Activated naive CD8-positive, alpha-beta T cell (primary cell): ENCODE data around the gene AOPEP.
"Not testable (repeated sequence)": the region's sequence is repeated elsewhere in the genome, so short reads cannot be mapped to it uniquely, and the experiment has no call there.

Experiments used
- H3K27ac Mint-ChIP-seq: one replicate; pipeline ENCODE4 v1.8.0; 2021; ENCODE audit warnings: mixed read lengths
- H3K27me3 Mint-ChIP-seq: one replicate; pipeline ENCODE4 v1.8.0; 2021; ENCODE audit warnings: mixed read lengths
- H3K36me3 Mint-ChIP-seq: one replicate; pipeline ENCODE4 v1.8.0; 2021; ENCODE audit warnings: mixed read lengths
- H3K4me1 Mint-ChIP-seq: one replicate; pipeline ENCODE4 v1.8.0; 2021; ENCODE audit warnings: low read depth, mixed read lengths
- H3K4me3 Mint-ChIP-seq: one replicate; pipeline ENCODE4 v1.8.0; 2021; ENCODE audit warnings: mild to moderate bottlenecking, mixed read lengths
- H3K9me3 Mint-ChIP-seq: one replicate; pipeline ENCODE4 v1.8.0; 2021; ENCODE audit warnings: low read depth, mixed read lengths

The AOPEP gene

GRCh38 chr9:94937214-94937903 lies 210.9 kb downstream of the AOPEP start:
- Mint-ChIP-seq H3K4me3 (no peak overlapping the region), H3K27me3 (no peaks in the 10 kb centered on the region), H3K9me3 (no peaks in the 10 kb centered on the region), H3K4me1 (no peaks in the 10 kb centered on the region), H3K27ac (no peak overlapping the region), H3K36me3 (peaks cover 10% of the 10 kb centered on the region)

DNA sequence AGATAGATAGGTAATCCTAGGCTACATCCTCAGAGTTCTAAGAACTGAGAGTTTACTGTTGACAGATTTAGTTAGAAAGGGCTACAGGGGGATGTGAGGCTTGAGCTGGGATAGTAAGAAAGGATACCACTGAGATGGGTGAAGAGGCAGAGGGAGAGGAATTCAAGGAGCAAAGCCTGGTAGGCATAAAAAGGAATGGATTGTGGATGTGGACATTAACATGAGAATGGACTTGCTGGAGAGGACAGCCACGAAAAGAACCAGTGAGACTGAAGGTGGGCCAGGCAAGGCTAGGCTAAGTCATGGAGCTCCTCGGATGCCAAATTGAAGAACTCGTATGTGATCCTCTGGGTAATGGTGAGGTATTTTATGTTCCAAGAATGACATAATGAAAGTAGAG lies 211.9 kb downstream of the AOPEP start:
- Mint-ChIP-seq H3K36me3 (peaks cover 12% of the 10 kb centered on the region), H3K4me1 (no peaks in the 10 kb centered on the region), H3K9me3 (no peaks in the 10 kb centered on the region), H3K4me3 (no peak overlapping the region), H3K27ac (no peak overlapping the region), H3K27me3 (no peaks in the 10 kb centered on the region)

DNA sequence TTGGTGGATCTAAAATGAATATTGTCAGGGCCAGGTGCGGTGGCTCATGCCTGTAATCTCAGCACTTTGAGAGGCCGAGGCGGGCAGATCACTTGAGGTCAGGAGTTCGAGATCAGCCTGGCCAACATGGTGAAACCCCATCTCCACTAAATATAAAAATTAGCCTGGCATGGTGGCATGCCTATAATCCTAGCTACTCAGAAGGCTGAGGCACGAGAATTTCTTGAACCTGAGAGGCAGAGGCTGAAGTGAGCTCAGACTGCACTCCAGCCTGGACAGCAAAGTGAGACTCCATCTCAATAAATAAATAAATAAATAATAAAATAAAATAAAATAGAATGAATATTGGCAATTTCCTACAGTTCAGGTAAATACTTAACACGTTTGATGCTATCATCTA lies 213.8 kb downstream of the AOPEP start:
- H3K4me1 Mint-ChIP-seq: not testable (repeated sequence)

DNA sequence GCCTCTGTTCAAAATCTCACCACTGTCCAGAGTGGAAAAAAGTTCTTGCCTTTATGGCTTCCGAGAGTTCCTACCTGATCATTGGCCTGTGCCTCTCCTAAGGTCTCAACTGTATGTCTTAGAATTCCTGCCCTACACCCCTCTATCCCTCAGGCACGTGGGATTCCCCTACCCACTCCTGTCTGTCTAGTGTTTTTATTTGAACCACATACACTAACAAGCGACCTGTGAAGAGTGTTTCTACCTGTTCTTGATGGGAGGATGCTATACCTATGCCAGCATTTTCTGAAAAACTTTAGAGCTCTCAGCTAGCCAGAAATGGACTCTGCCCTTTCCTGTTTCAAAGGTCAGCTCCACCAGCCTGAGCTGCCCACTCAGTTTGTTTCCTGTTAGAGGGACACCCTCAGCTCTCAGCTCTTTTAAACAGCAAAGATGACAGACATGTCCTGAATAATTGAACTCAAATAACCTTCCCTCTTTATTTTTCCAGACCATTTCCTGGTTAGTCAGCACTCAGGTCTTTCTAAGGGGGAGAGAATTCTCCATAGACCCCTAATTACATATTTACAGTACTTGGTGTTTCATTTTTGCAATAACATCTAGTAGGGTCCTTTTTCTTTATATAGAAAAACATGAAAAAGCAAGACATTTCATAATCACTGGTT lies 214.8 kb downstream of the AOPEP start:
- H3K36me3 Mint-ChIP-seq: peaks cover 10% of the 10 kb centered on the region
- no peaks in the 10 kb centered on the region for H3K27me3 Mint-ChIP-seq
- no peaks in the 10 kb centered on the region for H3K9me3 Mint-ChIP-seq
- H3K4me1 Mint-ChIP-seq: no peaks in the 10 kb centered on the region
- no peak overlapping the region for H3K27ac Mint-ChIP-seq
- H3K4me3 Mint-ChIP-seq: no peak overlapping the region

More for the DNA sequence above, 213.8 kb downstream of the AOPEP start:
- H3K27ac Mint-ChIP-seq, H3K4me3 Mint-ChIP-seq, H3K36me3 Mint-ChIP-seq, H3K9me3 Mint-ChIP-seq, H3K27me3 Mint-ChIP-seq: not testable (repeated sequence)

DNA sequence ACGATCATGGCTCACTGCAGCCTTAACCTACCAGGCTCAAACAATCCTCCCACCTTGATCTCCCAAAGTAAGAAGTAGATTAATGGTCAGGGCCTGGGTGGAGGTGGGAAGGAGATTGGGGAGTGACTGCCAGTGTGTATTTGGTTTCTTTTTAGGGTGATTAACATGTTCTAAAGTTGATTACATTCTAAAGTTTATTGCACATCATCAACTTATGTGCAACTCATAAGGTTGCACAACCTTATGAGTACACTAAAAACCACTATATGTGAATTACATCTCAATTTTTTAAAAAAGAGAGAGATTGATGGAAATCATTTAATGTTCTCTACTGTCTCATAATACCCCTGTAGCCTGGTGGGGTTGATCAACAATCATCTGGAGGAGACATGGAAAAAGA lies 218.1 kb downstream of the AOPEP start:
- peaks cover 8% of the 10 kb centered on the region for H3K36me3 Mint-ChIP-seq
- no peaks in the 10 kb centered on the region for H3K27me3 Mint-ChIP-seq
- no peaks in the 10 kb centered on the region for H3K9me3 Mint-ChIP-seq
- no peaks in the 10 kb centered on the region for H3K4me1 Mint-ChIP-seq
- H3K4me3 Mint-ChIP-seq: no peak overlapping the region
- H3K27ac Mint-ChIP-seq: no peak overlapping the region

- Mint-ChIP-seq H3K4me3 (no peak overlapping the region), H3K27ac (no peak overlapping the region)
Observed at GRCh38 chr9:94945197-94946144, 219.0 kb downstream of the AOPEP start.

DNA sequence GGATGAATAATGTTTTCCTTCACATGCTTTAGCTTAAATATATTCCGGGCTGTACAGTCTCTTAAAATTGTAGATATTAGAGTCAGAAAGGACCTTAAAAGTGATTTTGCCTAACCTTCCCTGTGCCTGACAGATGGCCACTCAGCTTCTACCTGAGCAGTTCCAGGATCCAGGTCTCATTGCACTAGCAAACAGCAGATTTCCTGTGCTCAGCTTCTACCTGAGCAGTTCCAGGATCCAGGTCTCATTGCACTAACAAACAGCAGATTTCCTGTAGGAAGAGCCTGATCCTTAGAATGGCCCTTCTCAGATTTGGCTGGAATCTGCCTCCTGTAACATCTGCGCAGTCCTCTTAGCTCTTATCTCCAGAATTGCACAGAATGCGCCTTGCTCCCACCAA lies 219.8 kb downstream of the AOPEP start:
- H3K4me3 Mint-ChIP-seq: no peak overlapping the region
- peaks cover 13% of the 10 kb centered on the region for H3K4me1 Mint-ChIP-seq
- no peaks in the 10 kb centered on the region for H3K27me3 Mint-ChIP-seq
- peaks cover 8% of the 10 kb centered on the region for H3K36me3 Mint-ChIP-seq
- no peaks in the 10 kb centered on the region for H3K9me3 Mint-ChIP-seq
- no peak overlapping the region for H3K27ac Mint-ChIP-seq

More at GRCh38 chr9:94945197-94946144, 219.0 kb downstream of the AOPEP start:
- H3K9me3 Mint-ChIP-seq: no peaks in the 10 kb centered on the region
- H3K36me3 Mint-ChIP-seq: peaks cover 8% of the 10 kb centered on the region
- H3K27me3 Mint-ChIP-seq: no peaks in the 10 kb centered on the region
- H3K4me1 Mint-ChIP-seq: peaks cover 5% of the 10 kb centered on the region

DNA sequence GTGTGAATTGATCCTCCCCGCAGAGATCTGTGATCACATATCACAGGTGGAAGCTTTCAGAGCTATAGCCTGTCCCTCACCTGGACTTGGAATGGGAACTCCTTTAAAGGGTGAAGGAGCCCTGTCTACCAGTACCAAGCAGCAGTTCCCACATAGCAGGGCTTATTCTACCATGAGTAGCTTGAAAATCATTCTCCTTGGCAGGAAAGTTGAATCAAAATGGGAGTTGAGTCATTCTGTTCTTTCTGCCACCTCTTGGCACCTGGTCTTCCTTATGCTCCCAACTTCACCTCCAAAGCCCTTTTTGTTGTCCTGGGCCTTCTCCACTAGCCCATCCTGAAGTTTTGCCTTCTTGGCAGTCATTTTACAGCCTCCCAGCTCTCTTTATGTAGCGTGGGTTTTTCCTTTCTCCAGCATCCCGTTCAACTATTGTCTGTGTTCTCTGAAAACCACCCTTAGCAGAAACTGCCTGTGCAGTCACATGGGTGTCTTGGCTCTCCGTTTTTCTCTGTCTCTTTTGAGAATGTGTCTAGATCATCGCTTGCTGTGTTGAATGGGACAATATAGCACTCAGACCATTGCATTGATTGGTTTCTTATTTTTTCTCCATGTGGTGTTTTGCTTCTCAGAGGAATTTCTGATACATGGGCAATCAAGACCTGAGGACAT lies 222.2 kb downstream of the AOPEP start:
- Mint-ChIP-seq H3K27me3 (no peaks in the 10 kb centered on the region), H3K27ac (no peak overlapping the region), H3K9me3 (no peaks in the 10 kb centered on the region), H3K4me1 (peaks cover 33% of the 10 kb centered on the region), H3K4me3 (no peak overlapping the region), H3K36me3 (peaks cover 8% of the 10 kb centered on the region)

DNA sequence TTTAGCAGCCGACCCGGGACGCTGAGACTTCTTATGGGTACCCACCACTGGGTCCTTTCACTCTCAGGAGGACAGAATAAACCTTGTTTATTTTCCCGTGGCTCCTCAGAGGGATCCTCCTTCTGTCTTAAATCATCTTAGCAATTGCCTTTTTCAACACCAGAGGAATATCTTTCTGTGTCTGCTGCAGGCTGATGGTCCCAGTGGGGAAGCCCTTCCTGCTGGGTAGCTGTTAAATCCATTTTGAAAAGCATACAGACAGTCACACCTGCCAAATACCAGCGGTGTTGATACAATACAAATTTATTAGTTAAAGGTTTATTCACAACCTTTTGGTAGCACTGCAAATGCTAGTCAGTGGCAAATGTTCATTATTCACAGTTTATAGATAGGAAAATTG lies 222.9 kb downstream of the AOPEP start:
- H3K9me3 Mint-ChIP-seq: no peaks in the 10 kb centered on the region
- H3K4me3 Mint-ChIP-seq: no peak overlapping the region
- no peaks in the 10 kb centered on the region for H3K27me3 Mint-ChIP-seq
- H3K27ac Mint-ChIP-seq: no peak overlapping the region
- H3K36me3 Mint-ChIP-seq: peaks cover 8% of the 10 kb centered on the region
- H3K4me1 Mint-ChIP-seq: peaks cover 33% of the 10 kb centered on the region

GRCh38 chr9:94950040-94950578 lies 223.6 kb downstream of the AOPEP start:
- Mint-ChIP-seq H3K9me3 (no peaks in the 10 kb centered on the region), H3K4me1 (peaks cover 33% of the 10 kb centered on the region), H3K4me3 (no peak overlapping the region), H3K27ac (peak overlapping the region; percentile 3), H3K36me3 (peaks cover 10% of the 10 kb centered on the region), H3K27me3 (no peaks in the 10 kb centered on the region)

- no peaks in the 10 kb centered on the region for H3K27me3 Mint-ChIP-seq
- peak overlapping the region; percentile 47 for H3K4me3 Mint-ChIP-seq
- peak overlapping the region; percentile 3 for H3K27ac Mint-ChIP-seq
- peaks cover 33% of the 10 kb centered on the region for H3K4me1 Mint-ChIP-seq
- H3K9me3 Mint-ChIP-seq: no peaks in the 10 kb centered on the region
- peaks cover 13% of the 10 kb centered on the region for H3K36me3 Mint-ChIP-seq
Observed at GRCh38 chr9:94950579-94951323, 224.3 kb downstream of the AOPEP start.

DNA sequence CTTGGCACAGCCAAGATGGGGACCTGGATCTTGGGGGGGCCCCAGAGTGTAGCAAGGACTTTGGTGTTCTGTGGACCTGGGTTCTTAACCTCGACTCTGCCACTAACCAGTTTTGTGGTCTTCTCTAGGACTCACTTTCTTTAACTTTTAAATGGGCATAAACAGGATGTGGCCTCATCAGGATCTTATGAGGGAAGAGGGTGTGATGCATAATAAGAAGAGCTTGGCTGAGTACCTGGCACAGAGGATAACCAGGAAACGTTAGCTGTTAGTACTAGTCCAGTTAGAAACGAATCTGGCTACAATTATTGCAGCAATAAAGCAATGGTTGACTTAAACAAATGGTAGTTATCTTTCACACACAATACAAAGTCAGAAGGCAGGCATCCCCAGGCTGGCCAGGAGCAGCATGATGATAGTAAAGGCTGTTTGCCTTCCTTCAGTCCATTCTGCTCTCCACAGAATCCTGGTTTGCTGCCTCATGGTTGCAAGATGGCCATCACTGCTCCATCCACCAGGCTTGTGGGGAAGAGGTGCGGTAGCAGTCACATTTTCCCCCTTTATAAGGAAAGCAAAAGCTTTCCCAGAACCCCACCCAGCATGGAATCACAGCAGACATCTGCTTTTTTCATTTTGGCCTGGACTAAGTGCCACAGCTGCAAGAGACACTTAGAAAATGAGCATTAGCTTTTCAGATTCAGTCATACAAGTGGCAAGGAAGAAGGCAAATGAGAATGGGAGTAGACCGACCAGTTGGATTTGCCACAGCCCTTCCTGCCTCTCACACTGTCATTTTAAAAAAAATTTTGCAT lies 225.0 kb downstream of the AOPEP start:
- Mint-ChIP-seq H3K27me3 (no peaks in the 10 kb centered on the region), H3K9me3 (no peaks in the 10 kb centered on the region), H3K27ac (no peak overlapping the region), H3K4me3 (peak overlapping the region; percentile 47), H3K4me1 (peaks cover 33% of the 10 kb centered on the region), H3K36me3 (peaks cover 21% of the 10 kb centered on the region)

DNA sequence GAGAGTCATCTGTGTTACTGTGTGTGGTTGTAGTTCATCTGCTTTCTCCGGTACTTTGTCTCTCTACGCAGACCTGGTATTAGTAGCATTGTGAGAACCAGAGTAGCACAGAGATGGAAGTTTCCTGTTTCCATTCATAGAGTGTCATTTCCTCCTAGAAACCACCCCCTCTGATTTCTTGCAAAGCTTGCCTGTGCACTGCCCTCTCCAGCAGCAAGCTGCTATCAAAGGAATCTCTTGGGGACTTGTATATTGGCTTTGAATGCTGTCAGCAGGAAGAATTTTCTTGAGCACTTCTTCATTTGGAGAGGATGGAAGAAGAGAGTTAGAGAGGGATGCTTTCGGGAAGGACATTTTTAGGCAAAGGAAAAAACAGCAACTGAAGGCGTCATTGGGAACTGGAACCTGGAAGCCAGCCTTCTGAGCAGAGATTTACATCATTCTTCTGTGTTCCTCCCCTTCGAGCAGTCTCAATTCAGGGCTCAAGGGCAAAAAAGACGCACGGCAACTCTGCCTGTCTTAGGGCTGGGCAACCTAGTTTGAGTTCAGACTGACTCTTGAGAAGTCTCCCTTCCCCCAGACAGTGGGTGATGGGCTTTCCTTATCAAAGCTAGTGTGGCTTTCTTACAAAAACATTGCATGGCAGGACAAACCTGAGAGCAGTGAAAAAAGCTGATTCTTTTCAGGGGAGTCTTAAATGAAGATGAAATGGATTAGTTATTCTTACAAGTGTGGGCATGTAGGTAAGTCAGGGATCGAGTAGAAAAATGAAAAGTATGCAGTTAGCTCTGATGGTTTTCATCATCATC lies 226.3 kb downstream of the AOPEP start:
- H3K36me3 Mint-ChIP-seq: peaks cover 24% of the 10 kb centered on the region
- peak overlapping the region; percentile 71 for H3K4me3 Mint-ChIP-seq
- no peaks in the 10 kb centered on the region for H3K9me3 Mint-ChIP-seq
- peaks cover 33% of the 10 kb centered on the region for H3K4me1 Mint-ChIP-seq
- H3K27me3 Mint-ChIP-seq: no peaks in the 10 kb centered on the region
- H3K27ac Mint-ChIP-seq: peak overlapping the region; percentile 64
